Brain microvascular endothelial cell (primary cell): ENCODE measurements around the gene CRACDL.

Experiments
- DNase-seq: peaks from one replicate; pipeline ENCODE4 v3.0.0-alpha.2; 2020
- H3K27ac ChIP-seq: fragments of 250-450 bp; sonication (Bioruptor Pico); 2 replicates; pipeline ENCODE4 v1.5.1; 2020; ENCODE audit warnings: mild to moderate bottlenecking, moderate library complexity
- H3K27me3 ChIP-seq: fragments of 250-450 bp; sonication (Bioruptor Pico); replicated peaks from 2 replicates; pipeline ENCODE4 v1.5.1; 2020; ENCODE audit warnings: mild to moderate bottlenecking
- H3K36me3 ChIP-seq: fragments of 250-450 bp; sonication (Bioruptor Pico); replicated peaks from 2 replicates; pipeline ENCODE4 v1.5.1; 2020; ENCODE audit warnings: mild to moderate bottlenecking
- H3K4me3 ChIP-seq: 2 replicates; pipeline ENCODE4 v1.5.1; 2011; ENCODE audit warnings: low read depth, mild to moderate bottlenecking, control low read depth, low read length, moderate library complexity
- in situ Hi-C: cut with HindIII; loops from 2 replicates; pipeline ENCODE4 v1.10.0; 2017; ENCODE audit warnings: low sequenced_read_pairs, low pct_ligation_motif_present
- TF ChIP-seq, protein P1 (sequence below): IDR thresholded peaks from 2 replicates; pipeline ENCODE4 v1.5.1; 2011; ENCODE audit warnings: low read depth, mild to moderate bottlenecking, moderate library complexity, low read length, control low read depth, inconsistent platforms; ENCODE audit errors: missing control alignments

CRACDL gene, protein sequence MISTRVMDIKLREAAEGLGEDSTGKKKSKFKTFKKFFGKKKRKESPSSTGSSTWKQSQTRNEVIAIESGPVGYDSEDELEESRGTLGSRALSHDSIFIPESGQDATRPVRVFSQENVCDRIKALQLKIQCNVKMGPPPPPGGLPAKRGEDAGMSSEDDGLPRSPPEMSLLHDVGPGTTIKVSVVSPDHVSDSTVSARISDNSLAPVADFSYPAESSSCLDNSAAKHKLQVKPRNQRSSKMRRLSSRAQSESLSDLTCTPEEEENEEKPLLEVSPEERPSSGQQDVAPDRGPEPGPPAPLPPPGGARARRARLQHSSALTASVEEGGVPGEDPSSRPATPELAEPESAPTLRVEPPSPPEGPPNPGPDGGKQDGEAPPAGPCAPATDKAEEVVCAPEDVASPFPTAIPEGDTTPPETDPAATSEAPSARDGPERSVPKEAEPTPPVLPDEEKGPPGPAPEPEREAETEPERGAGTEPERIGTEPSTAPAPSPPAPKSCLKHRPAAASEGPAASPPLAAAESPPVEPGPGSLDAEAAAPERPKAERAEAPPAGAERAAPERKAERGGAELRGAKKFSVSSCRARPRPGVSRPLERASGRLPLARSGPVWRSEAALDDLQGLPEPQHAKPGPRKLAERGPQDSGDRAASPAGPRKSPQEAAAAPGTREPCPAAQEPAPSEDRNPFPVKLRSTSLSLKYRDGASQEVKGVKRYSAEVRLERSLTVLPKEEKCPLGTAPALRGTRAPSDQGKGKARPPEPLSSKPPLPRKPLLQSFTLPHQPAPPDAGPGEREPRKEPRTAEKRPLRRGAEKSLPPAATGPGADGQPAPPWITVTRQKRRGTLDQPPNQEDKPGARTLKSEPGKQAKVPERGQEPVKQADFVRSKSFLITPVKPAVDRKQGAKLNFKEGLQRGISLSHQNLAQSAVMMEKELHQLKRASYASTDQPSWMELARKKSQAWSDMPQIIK

DNA sequence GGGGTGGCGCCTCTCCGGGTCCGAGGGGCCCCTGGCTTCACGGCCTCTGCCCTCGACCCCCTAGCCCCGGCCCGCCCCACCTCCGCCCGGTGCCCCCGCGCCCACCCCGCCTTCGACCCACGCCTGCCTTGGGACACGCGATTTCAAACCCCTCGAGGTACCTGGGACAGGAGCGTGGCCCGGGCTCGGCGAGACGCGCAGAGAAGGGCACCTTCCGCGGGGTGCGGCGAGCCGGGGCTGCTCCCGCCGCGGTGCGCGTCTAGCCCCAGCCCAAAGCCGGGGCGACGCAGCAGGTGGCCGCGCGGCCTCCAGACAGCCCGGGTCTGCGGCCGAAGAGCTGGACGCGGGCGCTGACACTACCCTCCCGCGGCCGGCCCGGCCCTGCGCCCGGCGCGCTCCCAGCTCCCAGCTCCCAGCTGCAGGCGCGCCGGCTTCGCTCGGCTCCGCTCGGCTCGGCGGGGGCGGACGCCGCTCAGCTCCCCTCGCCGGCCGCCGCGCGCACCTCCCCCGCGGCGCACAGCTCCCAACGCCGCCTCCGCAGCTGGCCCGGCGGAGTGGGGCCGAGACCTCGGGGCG lies at the start of gene CRACDL:
Gene CRACDL (minus strand): TSS at position 449 of the 576 bp plus-strand sequence. CDS start 89,425 bp downstream, outside the sequence.
- TF ChIP-seq, protein P1, sequence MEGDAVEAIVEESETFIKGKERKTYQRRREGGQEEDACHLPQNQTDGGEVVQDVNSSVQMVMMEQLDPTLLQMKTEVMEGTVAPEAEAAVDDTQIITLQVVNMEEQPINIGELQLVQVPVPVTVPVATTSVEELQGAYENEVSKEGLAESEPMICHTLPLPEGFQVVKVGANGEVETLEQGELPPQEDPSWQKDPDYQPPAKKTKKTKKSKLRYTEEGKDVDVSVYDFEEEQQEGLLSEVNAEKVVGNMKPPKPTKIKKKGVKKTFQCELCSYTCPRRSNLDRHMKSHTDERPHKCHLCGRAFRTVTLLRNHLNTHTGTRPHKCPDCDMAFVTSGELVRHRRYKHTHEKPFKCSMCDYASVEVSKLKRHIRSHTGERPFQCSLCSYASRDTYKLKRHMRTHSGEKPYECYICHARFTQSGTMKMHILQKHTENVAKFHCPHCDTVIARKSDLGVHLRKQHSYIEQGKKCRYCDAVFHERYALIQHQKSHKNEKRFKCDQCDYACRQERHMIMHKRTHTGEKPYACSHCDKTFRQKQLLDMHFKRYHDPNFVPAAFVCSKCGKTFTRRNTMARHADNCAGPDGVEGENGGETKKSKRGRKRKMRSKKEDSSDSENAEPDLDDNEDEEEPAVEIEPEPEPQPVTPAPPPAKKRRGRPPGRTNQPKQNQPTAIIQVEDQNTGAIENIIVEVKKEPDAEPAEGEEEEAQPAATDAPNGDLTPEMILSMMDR = no peak
- Histone ChIP-seq H3K27me3 (peaks cover 36% of the 10 kb centered on the region), H3K4me3 (peak within 1 kb of the TSS; percentile 20), H3K27ac (no peak within 1 kb of the TSS), H3K36me3 (no peaks in the 10 kb centered on the region)
- no peak for DNase-seq
- in situ Hi-C loops = no loop called here

DNA sequence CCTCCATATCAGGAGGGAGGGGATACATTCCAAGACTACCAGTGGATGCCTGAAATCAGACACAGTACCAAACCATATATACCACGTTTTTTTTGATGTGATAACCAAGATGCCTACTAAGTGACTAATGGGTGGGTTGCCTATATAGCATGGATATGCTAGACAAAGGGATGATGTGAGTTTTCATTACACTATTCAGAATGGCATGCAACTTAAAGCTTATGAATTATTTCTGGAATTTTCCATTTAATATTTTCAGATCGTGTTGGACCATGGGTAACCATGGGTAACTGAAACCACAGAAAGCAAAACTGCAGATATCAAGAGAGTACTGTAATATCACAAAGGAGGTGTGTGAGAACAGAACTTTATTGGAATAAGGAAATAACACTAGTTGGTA lies 39.6 kb upstream of the CRACDL start:
- in situ Hi-C loops = no loop called here
- H3K27me3 ChIP-seq = no peaks in the 10 kb centered on the region
- no peak overlapping the region for H3K4me3 ChIP-seq
- peak; percentile 6 for DNase-seq
- no peak overlapping the region for H3K27ac ChIP-seq
- TF ChIP-seq, protein P1 = no peak
- no peaks in the 10 kb centered on the region for H3K36me3 ChIP-seq

DNA sequence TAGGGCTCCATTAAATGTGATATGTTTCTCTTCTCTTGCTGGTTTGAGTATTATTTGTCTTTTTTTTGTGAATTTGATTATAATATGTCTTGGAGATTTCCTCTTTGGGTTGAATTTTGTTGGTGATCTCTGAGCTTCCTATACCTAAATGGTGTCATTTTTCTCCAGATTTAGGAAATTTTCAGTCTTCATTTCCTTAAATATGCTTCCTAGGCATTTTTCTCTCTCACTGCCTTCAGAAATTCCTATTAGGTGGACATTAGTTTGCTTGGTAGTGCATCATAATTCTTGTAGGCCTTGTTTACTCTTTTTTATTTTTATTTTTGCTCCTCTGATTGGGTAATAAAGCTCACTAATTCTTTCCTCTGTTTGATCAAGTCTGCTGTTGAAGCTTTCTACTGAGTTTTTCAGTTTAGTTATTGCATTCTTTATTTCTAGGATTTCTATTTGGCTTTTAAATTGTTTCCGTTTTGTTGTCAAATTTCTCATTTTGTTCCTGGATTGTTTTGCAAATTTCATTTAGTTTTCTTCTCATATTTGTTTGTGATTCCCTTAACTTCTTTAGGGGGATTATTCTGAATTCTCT lies 36.6 kb upstream of the CRACDL start:
- H3K36me3 ChIP-seq = no peaks in the 10 kb centered on the region
- TF ChIP-seq, protein P1 = no peak
- H3K27ac ChIP-seq = no peak overlapping the region
- no peak overlapping the region for H3K4me3 ChIP-seq
- H3K27me3 ChIP-seq = no peaks in the 10 kb centered on the region
- in situ Hi-C loops = no loop called here
- no peak for DNase-seq

DNA sequence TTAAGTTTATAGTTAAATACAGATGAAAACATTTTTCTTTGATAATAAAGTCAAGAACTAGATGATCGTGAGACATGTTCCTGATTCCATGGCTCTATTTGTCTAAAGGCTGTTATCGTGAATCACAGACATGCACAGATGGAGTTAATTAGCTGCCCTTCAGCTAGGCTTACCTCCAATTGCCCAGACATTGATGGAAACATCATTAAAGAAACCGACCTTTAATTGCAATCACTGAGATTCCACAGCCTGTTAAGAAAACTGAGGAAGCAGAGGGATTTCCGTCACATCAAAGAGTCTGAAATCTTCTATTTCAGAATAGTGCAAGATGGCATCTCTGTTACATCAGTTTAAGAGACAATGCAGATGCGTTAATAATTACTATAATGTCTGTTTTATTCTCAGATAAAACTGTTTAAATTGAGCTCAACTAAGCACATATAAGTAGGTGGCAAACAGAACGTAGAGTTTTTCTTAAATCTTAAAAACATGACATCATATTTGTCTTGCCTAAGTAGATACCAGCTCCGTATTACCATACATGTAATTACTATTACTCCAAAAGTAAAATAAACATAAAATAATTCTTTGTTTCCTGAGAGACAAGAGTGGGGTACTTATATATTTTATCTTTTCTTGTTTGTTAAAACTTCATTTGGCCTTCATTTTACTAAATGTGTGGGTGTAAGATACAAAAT lies 23.9 kb upstream of the CRACDL start:
- H3K27ac ChIP-seq = no peak overlapping the region
- no peaks in the 10 kb centered on the region for H3K27me3 ChIP-seq
- DNase-seq = no peak
- in situ Hi-C loops = no loop called here
- H3K4me3 ChIP-seq = no peak overlapping the region
- TF ChIP-seq, protein P1 = no peak
- no peaks in the 10 kb centered on the region for H3K36me3 ChIP-seq

DNA sequence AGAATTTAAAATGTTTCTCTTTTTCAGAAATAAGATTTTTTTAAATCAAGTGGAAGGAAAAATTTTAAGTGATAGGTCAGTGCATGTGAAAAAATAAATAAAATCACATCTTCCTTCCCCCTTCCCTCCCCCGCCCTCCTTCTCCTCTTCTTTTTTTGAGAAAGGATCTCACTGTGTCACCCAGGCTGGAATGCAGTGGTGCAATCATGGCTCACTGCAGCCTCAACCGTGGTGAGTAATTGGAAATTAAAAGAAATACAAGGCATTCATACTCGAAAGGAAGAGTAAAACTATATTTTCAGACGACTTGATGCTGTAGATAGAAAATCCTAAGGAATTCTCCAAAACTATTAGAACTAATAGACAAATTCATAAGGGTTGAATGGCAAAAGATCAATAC lies 16.9 kb upstream of the CRACDL start:
- Histone ChIP-seq H3K27me3 (no peaks in the 10 kb centered on the region), H3K36me3 (no peaks in the 10 kb centered on the region), H3K27ac (no peak overlapping the region), H3K4me3 (no peak overlapping the region)
- TF ChIP-seq, protein P1 = no peak
- DNase-seq = peak; percentile 20
- in situ Hi-C loops = no loop called here
